Measurements from ENCODE around the gene HAUS1.

Gene HAUS1

DNA sequence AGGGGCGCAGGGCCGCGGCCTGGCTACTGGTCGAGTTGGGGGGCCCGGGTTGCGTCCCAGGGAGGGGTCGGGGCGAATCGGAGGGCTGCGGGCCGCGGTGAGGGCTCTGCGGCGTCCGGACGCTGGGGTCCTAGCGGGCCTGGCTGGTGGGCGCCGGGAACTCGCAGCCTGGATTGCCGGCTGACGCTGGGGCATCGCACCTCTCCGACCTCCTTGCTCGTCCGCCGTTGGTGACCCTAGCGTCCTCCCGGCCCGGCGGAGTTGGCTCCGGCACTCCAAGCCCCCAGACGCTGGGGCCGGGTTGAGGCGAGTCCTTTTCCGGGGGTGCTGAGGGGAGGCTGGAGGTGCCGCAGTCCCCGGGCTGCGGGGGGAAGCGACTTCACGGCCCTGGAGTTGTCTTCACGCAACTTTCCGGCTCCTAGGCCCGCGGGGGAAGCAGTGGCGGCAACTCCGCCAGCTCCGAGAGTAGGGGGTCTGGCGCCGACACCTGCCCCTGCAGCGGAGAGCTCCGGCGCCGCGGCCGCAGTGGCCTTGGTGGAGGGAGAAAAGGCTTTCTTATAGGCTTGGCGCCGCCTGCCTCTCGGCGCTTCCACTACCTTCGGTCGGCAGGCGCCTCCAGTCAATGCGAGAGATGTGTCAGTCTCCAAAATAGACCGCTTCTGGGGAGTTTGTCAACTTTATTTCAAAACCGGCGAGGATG, 70.3 kb downstream of the HAUS1 start:
- FAIRE-seq (peak; percentile 45), DNase-seq (ENCODE audit: insufficient read length, low spot score) (peak; percentile 45)
- TF ChIP-seq POLR2A (IDR thresholded peaks at IDR 0.05; ENCODE audit: low read depth, low read length): peak; percentile 37; the same call in 1 of the 2 replicates
- no peak for TF ChIP-seq TAF1 (IDR thresholded peaks at IDR 0.05; ENCODE audit: low read depth, low read length)
- TF ChIP-seq PAX5 (IDR thresholded peaks at IDR 0.05; ENCODE audit: insufficient read depth, low read length, severe bottlenecking): no peak
- TF ChIP-seq SPI1 (IDR thresholded peaks at IDR 0.05; ENCODE audit: low read depth, low read length): no peak
- TF ChIP-seq POLR2AphosphoS5 (IDR thresholded peaks at IDR 0.05; ENCODE audit: low read depth, low read length): no peak
- TF ChIP-seq POU2F2 (IDR thresholded peaks at IDR 0.05; ENCODE audit: low read depth, low read length): no peak

GRCh38 chr18:46176001-46176400, 71.8 kb downstream of the HAUS1 start:
- no peak for DNase-seq (ENCODE audit: insufficient read length, low spot score)
- TF ChIP-seq TAF1 (IDR thresholded peaks at IDR 0.05; ENCODE audit: low read depth, low read length) (no peak), SPI1 (IDR thresholded peaks at IDR 0.05; ENCODE audit: low read depth, low read length) (no peak), POLR2A (IDR thresholded peaks at IDR 0.05; ENCODE audit: low read depth, low read length) (no peak)
- FAIRE-seq: no peak

All from GM12891 (cell line).